Jurkat, Clone E6-1 (cell line): ENCODE results near the gene LYRM4.

ENCODE experiments used
- DNase-seq: peaks from one replicate; pipeline ENCODE4 v3.0.0-alpha.2; 2011; ENCODE audit warnings: low read depth, low spot score
- H3K4me3 ChIP-seq: 2 replicates; pipeline ENCODE4 v1.5.1; 2011; ENCODE audit warnings: mild to moderate bottlenecking, low read length, control low read depth, moderate library complexity

Gene LYRM4

GRCh38 chr6:5093231-5094015 lies 167.3 kb downstream of the LYRM4 start:
- H3K4me3 ChIP-seq, result no peak overlapping the region
- no peak for DNase-seq

DNA sequence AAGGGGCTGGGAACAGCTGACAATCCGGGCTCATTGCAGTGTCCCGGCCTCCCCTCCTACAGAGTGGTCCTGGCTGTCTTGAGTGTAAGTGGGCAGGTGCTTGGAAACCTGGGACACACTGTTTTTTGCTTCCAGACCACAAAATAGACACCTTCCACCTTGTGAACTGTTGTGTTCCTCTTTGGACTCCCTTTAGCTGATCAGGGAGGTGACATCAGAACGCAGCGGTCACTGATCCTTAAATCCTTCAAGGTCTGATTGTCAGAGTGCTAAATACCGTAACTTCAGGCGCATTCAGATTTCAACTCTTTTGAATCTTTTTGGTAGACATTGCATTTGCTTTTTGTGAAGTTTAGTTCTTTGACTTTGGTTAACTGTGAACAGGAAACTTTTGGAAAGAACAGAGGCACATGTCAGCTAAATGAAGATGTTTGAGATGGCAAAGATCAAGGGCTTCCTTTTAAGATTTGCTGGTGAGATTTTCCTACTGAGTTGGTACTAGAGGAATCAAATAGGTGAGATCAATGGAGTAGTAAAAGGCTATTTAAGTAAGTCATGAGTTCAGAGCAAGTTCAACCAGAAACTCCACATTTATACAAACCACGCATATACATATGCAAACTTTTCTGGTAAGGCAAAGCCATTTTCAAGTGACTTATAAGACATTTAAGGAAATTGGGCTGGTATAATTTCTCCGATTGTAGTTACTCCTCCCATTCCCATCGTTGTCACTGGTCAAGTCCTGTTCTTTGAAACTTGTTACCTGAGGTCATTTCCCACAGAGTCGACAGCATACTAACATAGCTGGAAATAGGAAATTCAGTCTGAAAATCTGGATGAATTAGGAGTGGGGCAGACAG lies 169.3 kb downstream of the LYRM4 start:
- H3K4me3 ChIP-seq, result no peak overlapping the region
- DNase-seq, result peak; percentile 62

GRCh38 chr6:5090603-5091002 lies 170.1 kb downstream of the LYRM4 start:
- DNase-seq, result no peak
- no peak overlapping the region for H3K4me3 ChIP-seq

- no peak for DNase-seq
- H3K4me3 ChIP-seq, result no peak overlapping the region
Measured at GRCh38 chr6:5089481-5090438, 171.0 kb downstream of the LYRM4 start.

DNA sequence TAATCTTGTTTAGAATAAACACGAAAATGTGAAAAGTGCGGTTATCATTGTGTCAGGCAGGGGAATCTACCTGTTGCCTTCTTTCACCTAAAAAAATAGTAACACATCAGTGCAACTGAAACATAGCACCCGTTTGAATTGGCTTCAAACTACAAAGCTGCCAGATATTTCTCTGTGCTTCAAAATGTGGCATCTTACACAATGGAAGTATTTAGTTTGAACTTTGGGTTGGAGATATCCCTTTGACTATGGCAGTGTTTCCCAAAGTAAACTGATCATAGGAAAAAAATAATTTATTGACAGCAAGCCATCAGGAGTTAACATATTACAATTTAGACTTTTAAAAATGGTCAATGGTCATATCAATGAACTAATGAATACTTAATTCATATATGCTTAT lies 172.0 kb downstream of the LYRM4 start:
- DNase-seq, result no peak

GRCh38 chr6:5087389-5087788 lies 173.4 kb downstream of the LYRM4 start:
- H3K4me3 ChIP-seq, result no peak overlapping the region
- DNase-seq, result no peak

More for the DNA sequence above, 172.0 kb downstream of the LYRM4 start:
- H3K4me3 ChIP-seq, result no peak overlapping the region

DNA sequence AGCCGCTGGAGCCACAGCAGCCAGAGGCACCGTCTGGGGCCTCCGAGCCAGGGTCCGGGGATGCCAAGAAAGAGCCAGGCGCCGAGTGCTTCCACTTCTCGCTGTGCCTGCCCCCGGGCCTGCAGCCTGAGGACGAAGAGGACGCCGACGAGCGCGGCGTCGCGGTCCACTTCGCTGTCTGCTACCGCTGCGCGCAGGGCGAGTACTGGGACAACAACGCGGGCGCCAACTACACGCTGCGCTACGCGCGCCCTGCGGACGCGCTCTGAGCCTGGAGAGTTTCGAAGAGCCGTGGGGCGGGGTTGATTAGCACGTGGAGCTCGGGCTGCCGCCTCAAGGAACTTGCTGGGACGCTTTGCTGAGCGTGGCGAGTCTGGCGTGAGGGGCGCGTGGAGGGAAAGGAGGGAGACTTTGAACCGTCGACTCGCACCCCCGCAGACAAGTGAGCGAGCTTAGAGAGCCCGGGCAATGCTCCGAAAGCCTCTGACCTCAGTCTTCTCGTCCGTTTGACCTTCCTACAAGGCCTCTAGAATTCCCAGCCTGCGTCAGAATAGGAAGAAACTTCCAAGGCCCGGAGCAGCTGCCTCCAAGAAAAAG lies 174.4 kb downstream of the LYRM4 start:
- no peak for DNase-seq
- H3K4me3 ChIP-seq, result no peak overlapping the region

GRCh38 chr6:5085648-5086293 lies 175.0 kb downstream of the LYRM4 start:
- DNase-seq, result no peak
- H3K4me3 ChIP-seq, result no peak overlapping the region

DNA sequence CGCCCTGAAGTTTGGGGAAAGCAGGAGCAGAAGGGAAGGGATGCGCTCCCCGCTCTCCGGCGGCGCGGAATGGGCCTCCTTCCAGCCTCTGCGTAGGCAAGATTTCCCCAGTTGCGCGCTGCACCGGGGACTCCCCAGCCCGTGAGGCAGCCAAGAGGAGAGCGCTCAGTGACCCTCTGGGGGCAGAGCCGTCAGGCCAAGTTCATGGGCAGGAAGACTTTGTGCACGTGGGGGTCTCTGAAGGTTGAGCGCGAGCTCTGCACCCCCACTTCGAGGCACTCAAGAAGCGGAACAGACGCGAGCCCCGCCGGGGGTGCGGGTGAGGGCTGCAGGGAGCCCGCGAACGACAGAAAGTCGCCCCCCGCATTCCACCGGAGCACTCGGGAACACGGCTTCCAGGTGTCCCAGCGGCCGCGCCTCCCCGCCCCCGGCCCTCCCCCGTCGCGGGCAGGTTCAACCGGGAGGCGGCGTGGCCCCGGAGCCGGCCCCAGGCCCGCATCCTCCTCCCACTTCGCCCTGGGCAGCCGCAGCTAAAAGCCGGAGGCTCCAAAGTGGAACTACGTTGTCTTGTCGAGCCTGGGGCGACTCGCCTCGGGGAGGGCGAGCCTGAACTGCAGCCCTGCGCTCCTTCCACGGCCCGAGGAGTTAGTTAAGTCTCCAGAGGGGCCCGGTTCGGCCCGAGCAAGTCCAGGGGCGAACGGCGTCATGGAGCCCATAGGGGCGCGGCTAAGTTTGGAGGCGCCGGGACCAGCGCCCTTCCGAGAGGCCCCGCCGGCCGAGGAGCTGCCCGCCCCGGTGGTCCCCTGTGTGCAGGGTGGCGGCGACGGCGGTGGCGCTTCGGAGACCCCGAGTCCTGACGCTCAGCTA lies 175.7 kb downstream of the LYRM4 start, which contains the start of gene PPP1R3G:
Gene PPP1R3G, plus strand, starts transcription at position 561 of the 867 bp plus-strand sequence. Its CDS starts 145 bp downstream, at position 706.
- no peak for DNase-seq

DNA sequence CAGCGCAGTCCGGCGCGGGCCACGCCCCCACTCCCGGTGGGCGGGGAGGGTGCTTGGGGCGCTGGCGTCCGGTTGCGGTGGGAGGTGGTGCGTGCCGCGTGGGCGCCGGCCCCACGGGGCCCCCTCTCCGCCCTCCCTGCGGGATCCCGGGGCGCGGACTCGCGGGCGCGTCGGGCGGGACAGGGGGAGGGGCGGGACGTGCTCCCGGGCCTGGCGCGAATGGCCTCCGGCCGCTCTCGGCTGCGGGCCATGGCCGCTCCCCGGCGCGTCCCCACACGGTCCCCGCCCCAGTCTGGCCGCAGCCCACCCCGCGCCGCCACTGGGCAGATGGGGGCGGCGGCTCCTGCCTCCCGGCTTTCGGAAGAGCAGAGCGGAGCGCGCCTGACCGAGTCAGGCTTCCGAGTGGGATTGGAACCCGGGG lies 176.4 kb downstream of the LYRM4 start:
- DNase-seq, result no peak
- H3K4me3 ChIP-seq, result no peak overlapping the region

More for the DNA sequence above, 175.7 kb downstream of the LYRM4 start, which contains the start of gene PPP1R3G:
- no peak within 1 kb of the TSS for H3K4me3 ChIP-seq

DNA sequence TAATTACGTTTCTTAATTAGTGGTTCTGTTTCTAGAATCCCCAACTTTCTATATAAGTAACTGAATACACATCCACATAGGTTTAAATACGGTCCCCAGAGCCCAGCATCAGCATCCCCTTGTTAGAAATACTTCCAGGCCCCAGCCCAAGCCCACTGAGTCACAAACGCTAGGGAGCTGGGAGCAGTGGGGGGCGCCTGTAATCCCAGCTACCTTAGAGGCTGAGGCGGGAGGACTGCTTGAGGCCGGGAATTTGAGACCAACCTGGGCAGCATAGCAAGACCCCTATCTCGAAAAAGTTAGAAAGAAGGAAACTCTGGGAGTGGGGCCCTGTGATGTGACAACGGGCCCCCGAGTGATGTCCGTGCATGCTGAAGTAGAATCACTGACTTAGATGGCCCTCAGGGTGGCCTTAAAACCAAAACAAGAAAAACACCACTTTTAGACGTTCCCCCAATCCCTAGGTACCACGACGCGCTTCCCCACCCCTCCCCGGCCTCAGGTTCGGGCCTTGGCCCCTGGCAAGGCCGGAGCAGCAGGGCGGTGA lies 176.9 kb downstream of the LYRM4 start:
- H3K4me3 ChIP-seq, result no peak overlapping the region
- DNase-seq, result no peak

GRCh38 chr6:5083307-5083583 lies 177.5 kb downstream of the LYRM4 start:
- no peak for DNase-seq
- no peak overlapping the region for H3K4me3 ChIP-seq

- no peak overlapping the region for H3K4me3 ChIP-seq
- DNase-seq, result no peak
Measured at GRCh38 chr6:5082487-5083306, 178.1 kb downstream of the LYRM4 start.

DNA sequence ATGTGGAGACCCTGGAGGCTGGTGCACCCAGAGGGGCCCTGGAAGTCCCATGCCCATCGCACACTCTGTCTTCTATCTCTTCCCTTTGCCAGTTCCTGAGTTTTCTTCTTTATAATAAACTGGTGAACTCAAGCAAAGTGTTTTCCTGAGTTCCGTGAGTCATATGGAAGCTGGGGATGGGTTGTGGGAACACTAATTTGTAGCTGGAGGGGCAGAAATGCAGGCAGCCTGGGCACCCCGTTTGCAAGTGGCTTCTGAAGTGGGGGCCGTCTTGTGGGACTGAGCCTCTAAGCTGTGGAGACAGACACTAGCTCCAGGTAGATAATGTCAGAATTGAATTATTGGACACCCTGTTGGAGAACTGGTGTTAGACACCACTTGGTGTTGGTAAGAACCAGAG lies 178.8 kb downstream of the LYRM4 start:
- H3K4me3 ChIP-seq, result no peak overlapping the region
- DNase-seq, result no peak

- H3K4me3 ChIP-seq, result no peak overlapping the region
- DNase-seq, result no peak
Measured at GRCh38 chr6:5081182-5081581, 179.6 kb downstream of the LYRM4 start.

GRCh38 chr6:5080574-5080973 lies 180.2 kb downstream of the LYRM4 start:
- no peak for DNase-seq
- no peak overlapping the region for H3K4me3 ChIP-seq
